Measurements from ENCODE around the gene ADAMTS17. TPM values are rescaled to one million over a fixed set of nuclear protein-coding genes. Genes with fewer than 3 reads are reported as not detected.

The ADAMTS17 gene
- total RNA-seq, 2 donors from 2014 or later = 0.37 to 1.1 TPM

DNA sequence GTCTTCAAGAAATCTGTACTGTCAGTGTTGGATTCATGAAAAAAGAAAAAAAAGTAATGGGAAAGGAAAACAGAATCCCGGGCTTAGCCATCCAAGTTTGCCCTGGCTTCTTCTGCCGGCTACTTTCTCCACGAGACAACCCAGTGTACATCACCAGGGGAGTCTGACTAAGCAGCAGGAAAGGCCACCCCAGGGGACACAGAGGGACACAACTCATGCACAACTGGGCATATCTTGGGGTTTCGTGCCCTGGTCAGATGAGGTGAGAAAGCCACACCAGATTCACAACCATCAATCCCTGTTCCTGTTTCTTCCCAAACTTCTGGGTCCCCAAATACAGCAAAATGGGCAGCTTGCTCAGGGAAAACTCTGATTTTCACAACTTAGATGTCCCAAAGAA is 33.2 kb downstream of the ADAMTS17 start:
- H3K27ac Mint-ChIP-seq = no peak overlapping the region
- H3K36me3 Mint-ChIP-seq (ENCODE audit: low read depth) = peaks cover 14% of the 10 kb centered on the region
- no peaks in the 10 kb centered on the region for H3K4me1 Mint-ChIP-seq
- H3K4me3 Mint-ChIP-seq = no peak overlapping the region
- no peak for ATAC-seq (replicated peaks)
- H3K27me3 Mint-ChIP-seq = no peaks in the 10 kb centered on the region
- no peaks in the 10 kb centered on the region for H3K9me3 Mint-ChIP-seq

DNA sequence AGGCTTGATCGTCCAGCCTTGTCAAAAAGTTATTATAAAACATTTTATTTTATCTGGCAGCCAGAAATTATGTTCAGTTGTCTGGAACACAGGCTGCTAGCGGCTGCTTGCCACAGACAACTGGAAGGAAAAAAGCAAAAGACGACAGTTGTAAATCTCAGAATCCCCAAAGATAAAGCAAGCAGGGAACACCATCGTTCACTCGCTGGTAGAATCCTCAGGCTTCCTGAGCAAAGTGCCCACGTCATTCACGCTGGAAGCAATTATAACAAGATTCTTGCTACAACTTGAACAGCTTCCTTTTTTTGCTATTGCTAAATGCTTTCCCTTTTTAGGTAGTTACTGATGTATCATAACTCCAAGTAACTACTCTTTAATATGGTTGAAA is 33.6 kb downstream of the ADAMTS17 start:
- Mint-ChIP-seq H3K36me3 (ENCODE audit: low read depth) (peaks cover 14% of the 10 kb centered on the region), H3K4me1 (no peaks in the 10 kb centered on the region)
- no peak for ATAC-seq (replicated peaks)

DNA sequence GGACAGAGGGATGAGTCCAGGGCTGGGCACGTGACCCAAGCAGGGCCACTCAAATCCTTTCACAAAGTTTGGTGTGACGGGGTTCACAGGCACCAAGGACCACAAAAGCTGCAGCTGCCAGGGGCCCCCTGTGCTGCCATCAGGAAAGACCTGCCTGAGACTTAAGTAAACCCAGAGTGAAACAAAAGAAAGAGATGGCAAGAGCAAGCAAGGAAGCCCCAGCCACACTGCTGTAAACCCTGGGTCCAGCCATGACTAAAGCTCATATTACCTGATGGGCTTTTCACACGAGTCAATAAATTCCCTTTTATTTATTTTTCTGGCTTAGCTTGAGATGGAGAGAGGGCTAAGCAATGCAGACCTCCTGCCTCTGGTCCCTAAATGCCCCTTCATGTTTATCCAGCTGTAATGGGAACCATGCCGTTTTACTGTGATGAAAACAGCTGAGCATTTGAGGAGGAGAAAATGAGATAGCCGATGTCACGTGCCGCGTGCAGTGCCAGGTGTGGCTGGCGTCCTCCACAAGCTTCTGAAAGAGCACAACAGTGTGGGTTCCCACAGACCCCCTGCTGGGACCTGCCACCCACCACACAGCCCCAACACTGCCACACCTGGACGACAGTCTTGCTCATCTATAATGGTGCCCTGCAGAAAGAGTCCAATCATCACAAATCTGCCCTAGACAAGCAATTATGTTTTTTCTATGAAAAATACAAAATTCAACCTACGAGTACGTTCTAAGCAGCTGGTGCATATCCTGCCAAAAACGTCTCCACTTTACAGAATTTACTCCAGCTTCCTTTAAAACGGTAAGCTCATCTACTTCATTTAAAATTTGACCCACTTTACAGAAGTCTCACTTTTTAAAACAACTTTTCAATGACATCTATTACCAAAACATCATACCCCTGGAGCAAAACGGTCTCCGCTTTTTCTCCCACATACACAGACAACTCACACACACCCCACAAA is 34.2 kb downstream of the ADAMTS17 start:
- Mint-ChIP-seq H3K27ac (no peak overlapping the region), H3K27me3 (no peaks in the 10 kb centered on the region), H3K4me3 (no peak overlapping the region), H3K4me1 (no peaks in the 10 kb centered on the region), H3K9me3 (no peaks in the 10 kb centered on the region), H3K36me3 (ENCODE audit: low read depth) (peaks cover 14% of the 10 kb centered on the region)
- no peak for ATAC-seq (replicated peaks)

More for the DNA sequence above, 33.6 kb downstream of the ADAMTS17 start:
- no peak overlapping the region for H3K27ac Mint-ChIP-seq
- no peaks in the 10 kb centered on the region for H3K9me3 Mint-ChIP-seq
- H3K27me3 Mint-ChIP-seq = no peaks in the 10 kb centered on the region
- no peak overlapping the region for H3K4me3 Mint-ChIP-seq

- Mint-ChIP-seq H3K36me3 (ENCODE audit: low read depth) (peaks cover 5% of the 10 kb centered on the region), H3K27ac (no peak overlapping the region), H3K9me3 (peaks cover 7% of the 10 kb centered on the region), H3K27me3 (no peaks in the 10 kb centered on the region), H3K4me3 (no peak overlapping the region), H3K4me1 (no peaks in the 10 kb centered on the region)
- ATAC-seq (replicated peaks) = no peak
Measured at GRCh38 chr15:100306098-100306497, 35.7 kb downstream of the ADAMTS17 start.

GRCh38 chr15:100301910-100302431 is 39.8 kb downstream of the ADAMTS17 start:
- peaks cover 12% of the 10 kb centered on the region for H3K9me3 Mint-ChIP-seq

GRCh38 chr15:100298257-100298656 is 43.5 kb downstream of the ADAMTS17 start:
- H3K27me3 Mint-ChIP-seq = no peaks in the 10 kb centered on the region
- ATAC-seq (replicated peaks) = no peak
- H3K4me1 Mint-ChIP-seq = no peaks in the 10 kb centered on the region
- no peak overlapping the region for H3K27ac Mint-ChIP-seq
- no peaks in the 10 kb centered on the region for H3K36me3 Mint-ChIP-seq (ENCODE audit: low read depth)
- H3K9me3 Mint-ChIP-seq = peaks cover 15% of the 10 kb centered on the region
- no peak overlapping the region for H3K4me3 Mint-ChIP-seq

More at GRCh38 chr15:100301910-100302431, 39.8 kb downstream of the ADAMTS17 start:
- no peak for ATAC-seq (replicated peaks)
- Mint-ChIP-seq H3K4me1 (no peaks in the 10 kb centered on the region), H3K27me3 (no peaks in the 10 kb centered on the region), H3K36me3 (ENCODE audit: low read depth) (peaks cover 5% of the 10 kb centered on the region), H3K27ac (no peak overlapping the region), H3K4me3 (no peak overlapping the region)

- H3K4me3 Mint-ChIP-seq = no peak overlapping the region
- H3K36me3 Mint-ChIP-seq (ENCODE audit: low read depth) = no peaks in the 10 kb centered on the region
- H3K4me1 Mint-ChIP-seq = no peaks in the 10 kb centered on the region
- no peak overlapping the region for H3K27ac Mint-ChIP-seq
- no peak for ATAC-seq (replicated peaks)
- peaks cover 15% of the 10 kb centered on the region for H3K9me3 Mint-ChIP-seq
- H3K27me3 Mint-ChIP-seq = no peaks in the 10 kb centered on the region
Measured at GRCh38 chr15:100297812-100298211, 44.0 kb downstream of the ADAMTS17 start.

DNA sequence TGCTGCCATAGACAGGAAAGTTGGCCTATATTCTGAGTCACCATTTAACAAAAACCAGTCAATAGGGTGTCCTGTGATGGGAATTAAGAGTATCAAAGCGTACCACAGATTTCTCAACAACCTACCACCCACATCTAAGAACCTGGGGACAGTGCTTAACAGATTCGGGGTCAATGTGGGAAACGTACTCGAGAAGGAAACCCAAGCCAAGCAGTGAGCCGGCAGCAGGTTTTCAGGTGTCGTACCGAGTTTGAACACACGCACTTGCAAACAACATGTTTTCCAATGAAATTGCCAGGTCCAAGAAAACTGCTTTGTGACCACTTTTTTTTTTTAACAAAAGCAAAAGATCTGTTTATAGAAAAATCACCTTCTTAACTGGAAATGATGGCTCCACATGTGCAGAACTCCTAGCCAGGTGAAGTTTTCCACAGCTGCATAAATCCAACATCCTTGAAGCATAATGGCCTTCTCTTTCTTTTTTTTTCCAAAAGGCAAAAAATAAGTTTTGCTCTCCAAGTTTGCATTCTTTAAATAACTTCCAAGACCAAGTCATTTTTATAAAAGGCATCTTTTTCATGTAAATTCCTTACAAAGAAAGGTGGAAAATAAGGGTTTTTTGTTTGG is 45.7 kb downstream of the ADAMTS17 start:
- no peak overlapping the region for H3K4me3 Mint-ChIP-seq
- no peak for ATAC-seq (replicated peaks)
- no peaks in the 10 kb centered on the region for H3K36me3 Mint-ChIP-seq (ENCODE audit: low read depth)
- H3K27ac Mint-ChIP-seq = no peak overlapping the region
- peaks cover 14% of the 10 kb centered on the region for H3K9me3 Mint-ChIP-seq
- H3K4me1 Mint-ChIP-seq = no peaks in the 10 kb centered on the region
- H3K27me3 Mint-ChIP-seq = no peaks in the 10 kb centered on the region

DNA sequence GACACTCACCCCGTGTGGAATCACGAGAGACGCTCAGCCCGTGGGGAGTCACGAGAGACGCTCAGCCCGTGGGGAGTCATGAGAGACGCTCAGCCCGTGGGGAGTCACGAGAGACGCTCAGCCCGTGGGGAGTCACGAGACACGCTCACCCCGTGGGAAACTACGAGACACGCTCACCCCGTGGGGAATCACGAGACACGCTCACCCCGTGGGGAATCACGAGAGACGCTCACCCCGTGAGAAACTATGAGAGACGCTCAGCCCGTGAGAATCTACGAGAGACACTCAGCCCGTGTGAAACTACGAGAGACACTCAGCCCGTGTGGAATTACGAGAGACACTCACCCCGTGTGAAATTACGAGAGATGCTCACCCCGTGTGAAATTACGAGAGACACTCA is 49.8 kb downstream of the ADAMTS17 start:
- Mint-ChIP-seq H3K4me3 (no peak overlapping the region), H3K27ac (no peak overlapping the region), H3K4me1 (no peaks in the 10 kb centered on the region), H3K9me3 (peaks cover 12% of the 10 kb centered on the region), H3K27me3 (no peaks in the 10 kb centered on the region), H3K36me3 (ENCODE audit: low read depth) (no peaks in the 10 kb centered on the region)
- no peak for ATAC-seq (replicated peaks)

- no peaks in the 10 kb centered on the region for H3K27me3 Mint-ChIP-seq
- no peak for ATAC-seq (replicated peaks)
- H3K27ac Mint-ChIP-seq = no peak overlapping the region
- no peak overlapping the region for H3K4me3 Mint-ChIP-seq
- H3K36me3 Mint-ChIP-seq (ENCODE audit: low read depth) = no peaks in the 10 kb centered on the region
- peaks cover 12% of the 10 kb centered on the region for H3K9me3 Mint-ChIP-seq
- no peaks in the 10 kb centered on the region for H3K4me1 Mint-ChIP-seq
Measured at GRCh38 chr15:100291106-100291505, 50.7 kb downstream of the ADAMTS17 start.

GRCh38 chr15:100285641-100286295 is 56.0 kb downstream of the ADAMTS17 start:
- Mint-ChIP-seq H3K27me3 (no peaks in the 10 kb centered on the region), H3K4me1 (no peaks in the 10 kb centered on the region), H3K9me3 (peaks cover 4% of the 10 kb centered on the region), H3K4me3 (no peak overlapping the region), H3K27ac (no peak overlapping the region), H3K36me3 (ENCODE audit: low read depth) (no peaks in the 10 kb centered on the region)
- ATAC-seq (replicated peaks) = no peak

GRCh38 chr15:100284701-100285100 is 57.1 kb downstream of the ADAMTS17 start:
- H3K9me3 Mint-ChIP-seq = peaks cover 4% of the 10 kb centered on the region
- no peak for ATAC-seq (replicated peaks)
- peaks cover under 1% of the 10 kb centered on the region for H3K4me1 Mint-ChIP-seq
- no peaks in the 10 kb centered on the region for H3K36me3 Mint-ChIP-seq (ENCODE audit: low read depth)
- no peak overlapping the region for H3K4me3 Mint-ChIP-seq
- H3K27me3 Mint-ChIP-seq = no peaks in the 10 kb centered on the region
- no peak overlapping the region for H3K27ac Mint-ChIP-seq

- ATAC-seq (replicated peaks) = no peak
- Mint-ChIP-seq H3K36me3 (ENCODE audit: low read depth) (no peaks in the 10 kb centered on the region), H3K27ac (no peak overlapping the region), H3K27me3 (no peaks in the 10 kb centered on the region), H3K9me3 (peaks cover 4% of the 10 kb centered on the region), H3K4me1 (peaks cover 4% of the 10 kb centered on the region), H3K4me3 (no peak overlapping the region)
Measured at GRCh38 chr15:100284191-100284590, 57.6 kb downstream of the ADAMTS17 start.

- H3K36me3 Mint-ChIP-seq (ENCODE audit: low read depth) = no peaks in the 10 kb centered on the region
Measured at GRCh38 chr15:100281096-100281917, 60.5 kb downstream of the ADAMTS17 start.

More at GRCh38 chr15:100281096-100281917, 60.5 kb downstream of the ADAMTS17 start:
- H3K4me3 Mint-ChIP-seq = no peak overlapping the region
- no peaks in the 10 kb centered on the region for H3K27me3 Mint-ChIP-seq
- ATAC-seq (replicated peaks) = no peak
- H3K9me3 Mint-ChIP-seq = no peaks in the 10 kb centered on the region
- H3K27ac Mint-ChIP-seq = no peak overlapping the region
- H3K4me1 Mint-ChIP-seq = peaks cover 4% of the 10 kb centered on the region

Data from activated T-helper 17 cell treated with anti-CD3 and anti-CD28 coated beads, Interleukin-2, amount 50 U/mL, for 72 hours (primary cell).